HG02885 (cell line): Measurements from ENCODE around the gene TMED3.

Source experiments
- ATAC-seq: cut with Tn5 transposase; IDR thresholded peaks from one replicate; pipeline ENCODE4 v1.9.1; 2021; ENCODE audit warnings: mild to moderate bottlenecking; ENCODE audit not compliant: unreplicated experiment, poor library complexity

TMED3 gene

DNA sequence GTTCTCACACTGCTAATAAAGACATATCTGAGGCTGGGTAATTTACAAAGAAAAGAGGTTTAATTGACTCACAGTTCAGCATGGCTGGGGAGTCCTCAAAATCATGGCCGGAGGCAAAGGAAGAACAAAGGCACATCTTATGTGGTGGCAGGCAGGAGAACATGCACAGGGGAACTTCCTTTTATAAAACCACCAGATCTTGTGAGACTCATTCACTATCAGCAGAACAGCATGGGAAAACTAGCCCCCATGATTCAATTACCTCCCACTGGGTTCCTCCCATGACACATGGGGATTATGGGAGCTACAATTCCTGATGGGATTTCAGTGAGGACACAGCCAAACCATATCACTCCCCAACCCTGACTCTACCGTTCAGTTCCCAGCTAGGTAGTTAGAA lies 61.5 kb downstream of the TMED3 start:
- no peak for ATAC-seq
